K562 (cell line): Measurements from ENCODE around the gene SLC2A13. TPM values are rescaled to one million over a fixed set of nuclear protein-coding genes. Genes with fewer than 3 reads are reported as not detected.

Experiments used
- ATAC-seq: fragments of 200-7000 bp; cut with Tn5 transposase; 3 replicates; pipeline ENCODE4 v1.9.1; 2020; ENCODE audit warnings: moderate library complexity
- BruUV-seq: library from RNA; stranded (reverse); fragments of 400-500 nt; replicated peaks from 2 replicates; lab custom pipeline; 2021; lab: Mats Ljungman, UMichigan
- CTCF ChIA-PET: fragments of 300-600 bp; formaldehyde crosslinking; extraction: SDS; loops from one replicate; lab custom pipeline; 2021; ENCODE audit warnings: low intra/inter-chr PET ratio; lab: Yijun Ruan, JAX
- POLR2A ChIA-PET: fragments of 300-600, 350-650 bp; sonication (Branson Sonifier 250); formaldehyde crosslinking; extraction: SDS; loops from one replicate; lab custom pipeline; 2021; ENCODE audit warnings: antibody characterized with exemption, inconsistent platforms; lab: Yijun Ruan, JAX
- DNase-seq, 4 experiments: peaks; one replicate each; pipeline versions ENCODE4 v3.0.0 to v3.0.0-alpha.2; 2011 to 2018; ENCODE audit warnings: low spot score in 3 of 4, mixed read lengths in 3 of 4; ENCODE audit errors: extremely low read depth in 1 of 4
- FAIRE-seq: peaks from 2 replicates; lab custom pipeline; 2011; peaks lifted over from hg19 to GRCh38; lab: Jason Lieb, UNC
- H2AFZ ChIP-seq: 2 replicates; pipeline ENCODE4 v1.6.0; 2011; ENCODE audit warnings: low read depth, low read length, control low read depth, inconsistent platforms
- H3K27ac ChIP-seq: fragments of 200-600 bp; 3 replicates; pipeline ENCODE4 v1.8.0; 2011; ENCODE audit warnings: low read depth, mild to moderate bottlenecking, control low read depth, inconsistent platforms, low read length, moderate library complexity, mixed read lengths; ENCODE audit errors: extremely low read depth
- H3K27me3 ChIP-seq, 2 experiments: fragments of 300-600 bp in 1 of 2; 2 replicates in 1 of 2; 3 replicates in 1 of 2; pipeline versions ENCODE4 v1.6.0 to v1.8.0; 2011; ENCODE audit warnings: inconsistent platforms in 2 of 2, low read length in 2 of 2, mild to moderate bottlenecking in 1 of 2, mixed read lengths in 1 of 2, moderate library complexity in 1 of 2; ENCODE audit not compliant: control insufficient read depth in 2 of 2, insufficient read depth in 2 of 2
- H3K36me3 ChIP-seq: fragments of 300-600 bp; 3 replicates; pipeline ENCODE4 v1.8.0; 2011; ENCODE audit warnings: mild to moderate bottlenecking, low read length, inconsistent platforms; ENCODE audit not compliant: control insufficient read depth, insufficient read depth
- H3K4me1 ChIP-seq, 2 experiments: fragments of 200-600 bp in 1 of 2; replicated peaks in 1 of 2; 2 replicates in 1 of 2; 3 replicates in 1 of 2; pipeline versions ENCODE4 v1.5.1 to v1.8.0; 2011; ENCODE audit warnings: inconsistent platforms in 2 of 2, low read length in 2 of 2, mild to moderate bottlenecking in 1 of 2, mixed read lengths in 1 of 2, moderate library complexity in 1 of 2; ENCODE audit not compliant: control insufficient read depth in 2 of 2, insufficient read depth in 2 of 2
- H3K4me2 ChIP-seq: 2 replicates; pipeline ENCODE4 v1.6.1; 2011; ENCODE audit warnings: low read length, control low read depth, inconsistent platforms, mixed read lengths; ENCODE audit not compliant: insufficient read depth
- H3K4me3 ChIP-seq: fragments of 200-600 bp; sonication (generic), shearing (Covaris generic); 2 replicates; pipeline ENCODE4 v1.5.1; 2016; ENCODE audit warnings: control low read depth, inconsistent platforms
- H3K79me2 ChIP-seq: fragments of 200-600 bp; 3 replicates; pipeline ENCODE4 v1.8.0; 2011; ENCODE audit warnings: low read length, inconsistent platforms; ENCODE audit not compliant: control insufficient read depth, insufficient read depth
- H3K9ac ChIP-seq, 2 experiments: 2 replicates each; pipeline versions ENCODE4 v1.6.0 to v1.6.1; 2011; ENCODE audit warnings: low read depth in 2 of 2, low read length in 2 of 2, control low read depth in 1 of 2, inconsistent platforms in 1 of 2, mild to moderate bottlenecking in 1 of 2, mixed read lengths in 1 of 2; ENCODE audit not compliant: insufficient read depth in 1 of 2
- H3K9me1 ChIP-seq: one replicate; pipeline ENCODE4 v1.6.0; 2011; ENCODE audit warnings: inconsistent platforms, mild to moderate bottlenecking, low read length, moderate library complexity; ENCODE audit not compliant: control insufficient read depth, insufficient read depth
- H3K9me3 ChIP-seq: replicated peaks from 2 replicates; pipeline ENCODE4 v1.5.1; 2011; ENCODE audit warnings: low read depth, low read length, inconsistent platforms; ENCODE audit not compliant: control insufficient read depth, insufficient read depth
- H4K20me1 ChIP-seq: replicated peaks from 2 replicates; pipeline ENCODE4 v1.6.1; 2011; ENCODE audit warnings: low read length, inconsistent platforms, mixed read lengths; ENCODE audit not compliant: control insufficient read depth, insufficient read depth
- ATF6 ChIP-seq: sonication (generic); formaldehyde crosslinking; IDR thresholded peaks from 2 replicates; pipeline ENCODE4 v1.4.0; 2020; ENCODE audit warnings: mild to moderate bottlenecking, missing genetic modification reagents
- HNRNPL ChIP-seq: fragments of 200-400 bp; formaldehyde crosslinking; IDR thresholded peaks from 2 replicates; pipeline ENCODE4 v1.6.1; 2017; ENCODE audit warnings: low read depth, mild to moderate bottlenecking, low read length
- IFI16 ChIP-seq: fragments of 250-450 bp; sonication (Bioruptor Pico); IDR thresholded peaks from 2 replicates; pipeline ENCODE4 v2.1.2; 2022; ENCODE audit warnings: mild to moderate bottlenecking, inconsistent platforms
- LARP7 ChIP-seq: fragments of 450-650 bp; IDR thresholded peaks from 2 replicates; pipeline ENCODE4 v1.6.1; 2016
- ZEB2 ChIP-seq: fragments of 450-650 bp; IDR thresholded peaks from 2 replicates; pipeline ENCODE4 v1.6.1; 2016
- ZFX ChIP-seq: sonication (generic); formaldehyde crosslinking; IDR thresholded peaks from 2 replicates; pipeline ENCODE4 v1.8.0; 2022; ENCODE audit warnings: mild to moderate bottlenecking, missing genetic modification reagents, moderate library complexity
- ZNF3 ChIP-seq: fragments of 250-450 bp; sonication (Bioruptor Pico); IDR thresholded peaks from 2 replicates; pipeline ENCODE4 v1.5.0; 2021; ENCODE audit warnings: mild to moderate bottlenecking, moderate library complexity
- WGBS: fragments of 100-300 bp; shearing (Covaris generic); methylation state at CpG from one replicate; pipeline ENCODE4 v1.1.6; 2016; ENCODE audit warnings: low coverage, mixed read lengths; ENCODE audit not compliant: insufficient coverage; ENCODE audit errors: missing lambda C conversion rate; 5-methylcytosine and 5-hydroxymethylcytosine counted together
- in situ Hi-C: fragments of 300-500 bp; cut with MboI; formaldehyde crosslinking; loops from 4 replicates; pipeline ENCODE4 v1.15.0; 2018; ENCODE audit warnings: inconsistent platforms, mixed read lengths
- intact Hi-C: fragments of 100-400 bp; cut with micrococcal nuclease; formaldehyde crosslinking; loops from 2 replicates; pipeline ENCODE4 v1.14.2; 2022
- polyA plus RNA-seq, 8 experiments: library from polyadenylated mRNA; depleted of rRNA in 4 of 8; stranded (reverse) in 5 of 8; unstranded in 3 of 8; fragments of >200 nt; fragmentation: Nextera tagmentation in 2 of 8; fragmentation: Illumina TruSeq in 1 of 8; extraction: Ambion mirVana in 2 of 8; extraction: Trizol in 1 of 8; gene quantifications; 2 replicates each; pipeline versions ENCODE4 v1.2.1 to v1.2.3, GENCODE V29; 2011 to 2014; ENCODE audit warnings: inconsistent platforms in 1 of 8, missing spikeins in 1 of 8
- total RNA-seq, 7 experiments: library from RNA; depleted of rRNA in 6 of 7; stranded (reverse); fragments of >200 nt in 6 of 7; fragmentation: Illumina TruSeq in 2 of 7; extraction: Trizol in 2 of 7; gene quantifications; 2 replicates each; pipeline versions ENCODE4 v1.2.1 to v1.2.3, GENCODE V29; 2011 to 2021; ENCODE audit warnings: low replicate concordance in 1 of 7
- TF ChIP-seq, protein P1 (sequence below), 2 experiments: IDR thresholded peaks in 1 of 2; conservative IDR thresholded peaks in 1 of 2; 2 replicates each; pipeline ENCODE4 v1.6.1; 2016; ENCODE audit warnings: low read depth in 2 of 2, mild to moderate bottlenecking in 1 of 2, missing compliant biosample characterization in 1 of 2, missing genetic modification characterization in 1 of 2, moderate library complexity in 1 of 2
- TF ChIP-seq, protein P2 (sequence below): sonication (generic); formaldehyde crosslinking; IDR thresholded peaks from 2 replicates; pipeline ENCODE4 v1.5.0; 2020; ENCODE audit warnings: missing genetic modification reagents

SLC2A13 gene
- total and polyA plus RNA-seq, 9 of the 15 experiments (the other 6 are each of a cell fraction or from before 2014, with no cell fraction given): 1.7 to 12.4 (median 9.0) TPM

DNA sequence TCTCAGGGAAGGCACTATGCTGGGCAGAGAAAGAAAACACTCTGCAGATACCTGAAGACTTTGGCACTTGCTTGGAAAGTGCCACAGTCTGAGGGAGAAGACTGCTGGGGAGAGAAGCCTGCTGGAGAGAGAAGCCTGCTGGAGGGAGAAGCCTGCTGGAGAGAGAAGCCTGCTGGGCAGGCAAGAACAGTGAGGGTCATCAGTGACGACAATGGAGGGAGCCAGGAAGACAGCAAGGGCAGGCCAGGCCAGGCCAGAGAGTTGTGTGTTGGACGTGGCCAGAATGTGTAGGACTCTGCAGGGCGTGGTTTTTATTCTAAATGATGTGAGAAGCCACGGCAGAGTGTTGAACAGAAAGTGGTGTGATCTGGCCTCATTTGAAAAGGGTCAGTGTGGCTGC, 301.0 kb downstream of the SLC2A13 start (continued):
- TF ChIP-seq ATF6 (CRISPR knock-in tag): no peak

DNA sequence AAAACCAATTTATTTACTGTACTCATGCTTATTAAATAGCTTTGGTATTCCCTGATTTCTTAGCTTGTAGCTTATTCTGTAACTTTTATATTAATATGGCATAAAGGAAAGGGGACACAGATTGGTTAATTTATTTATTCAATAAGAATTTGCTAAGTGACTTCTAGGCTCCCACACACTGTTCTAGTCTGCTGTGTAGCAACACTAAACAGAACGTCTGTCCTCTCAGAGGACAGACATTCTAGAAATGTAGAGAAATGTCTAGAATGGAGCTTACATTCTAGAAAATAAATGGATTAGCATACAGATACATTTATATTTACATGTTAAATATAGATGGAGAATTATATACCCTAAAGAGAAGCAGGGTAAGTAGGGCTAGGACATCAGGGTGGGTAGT, 301.4 kb downstream of the SLC2A13 start:
- Histone ChIP-seq H3K9ac (no peak overlapping the region), H3K79me2 (no peaks in the 10 kb centered on the region), H3K36me3 (no peaks in the 10 kb centered on the region; the same call in 2 of the 3 replicates), H2AFZ (no peak overlapping the region)
- intact Hi-C loops: no loop called here
- 12% methylated on average over 1 of the region's 1 CpG for WGBS
- DNase-seq: no peak
- TF ChIP-seq, protein P1, sequence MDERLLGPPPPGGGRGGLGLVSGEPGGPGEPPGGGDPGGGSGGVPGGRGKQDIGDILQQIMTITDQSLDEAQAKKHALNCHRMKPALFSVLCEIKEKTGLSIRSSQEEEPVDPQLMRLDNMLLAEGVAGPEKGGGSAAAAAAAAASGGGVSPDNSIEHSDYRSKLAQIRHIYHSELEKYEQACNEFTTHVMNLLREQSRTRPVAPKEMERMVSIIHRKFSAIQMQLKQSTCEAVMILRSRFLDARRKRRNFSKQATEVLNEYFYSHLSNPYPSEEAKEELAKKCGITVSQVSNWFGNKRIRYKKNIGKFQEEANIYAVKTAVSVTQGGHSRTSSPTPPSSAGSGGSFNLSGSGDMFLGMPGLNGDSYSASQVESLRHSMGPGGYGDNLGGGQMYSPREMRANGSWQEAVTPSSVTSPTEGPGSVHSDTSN (CRISPR knock-in tag; IDR thresholded peaks at IDR 0.05; ENCODE audit: low read depth): no peak
- TF ChIP-seq, protein P1 (tag; conservative IDR thresholded peaks at IDR 0.05; ENCODE audit: low read depth): no peak
- TF ChIP-seq ZFX (CRISPR knock-in tag): no peak
- no peak for TF ChIP-seq ZNF3 (CRISPR knock-in tag)
- TF ChIP-seq, protein P2, sequence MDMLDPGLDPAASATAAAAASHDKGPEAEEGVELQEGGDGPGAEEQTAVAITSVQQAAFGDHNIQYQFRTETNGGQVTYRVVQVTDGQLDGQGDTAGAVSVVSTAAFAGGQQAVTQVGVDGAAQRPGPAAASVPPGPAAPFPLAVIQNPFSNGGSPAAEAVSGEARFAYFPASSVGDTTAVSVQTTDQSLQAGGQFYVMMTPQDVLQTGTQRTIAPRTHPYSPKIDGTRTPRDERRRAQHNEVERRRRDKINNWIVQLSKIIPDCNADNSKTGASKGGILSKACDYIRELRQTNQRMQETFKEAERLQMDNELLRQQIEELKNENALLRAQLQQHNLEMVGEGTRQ (CRISPR knock-in tag): no peak
- TF ChIP-seq HNRNPL: no peak
- TF ChIP-seq IFI16 (CRISPR knock-in tag): no peak
- TF ChIP-seq LARP7: no peak
- no peak for TF ChIP-seq ZEB2
- TF ChIP-seq, all 486 proteins: peak for 0
- Histone ChIP-seq H3K4me2 (no peak overlapping the region), H4K20me1 (no peaks in the 10 kb centered on the region), H3K9me3 (no peaks in the 10 kb centered on the region), H3K4me3 (no peak overlapping the region), H3K4me1 (no peaks in the 10 kb centered on the region), H3K9me1 (no peaks in the 10 kb centered on the region), H3K27me3 (no peaks in the 10 kb centered on the region), H3K27ac (no peak overlapping the region)
- in situ Hi-C loops: no loop called here
- POLR2A ChIA-PET: no interaction called here
- no TSS peak for BruUV-seq
- no peak for ATAC-seq
- CTCF ChIA-PET: no interaction called here
- FAIRE-seq: no peak
